M059J (cell line): ENCODE data around the gene PITPNM1. TPM values are rescaled to one million over a fixed set of nuclear protein-coding genes. Genes with fewer than 3 reads are reported as not detected.
A peak's percentile ranks its signal among the peaks of the same experiment; 100 is the strongest.
"Not testable (repeated sequence)": the region's sequence is repeated elsewhere in the genome, so short reads cannot be mapped to it uniquely, and the experiment has no call there.

Experiments
- DNase-seq: peaks from one replicate; pipeline ENCODE4 v3.0.0-alpha.2; 2012; ENCODE audit warnings: low read depth
- total RNA-seq: library from RNA; depleted of rRNA; stranded (reverse); fragments of >200 nt; shearing (Covaris generic); gene quantifications from 2 replicates; pipeline ENCODE4 v1.2.3, GENCODE V29; 2014; rRNA removed

The PITPNM1 gene
- total RNA-seq: 18.7 and 36.7 TPM in 2 replicates

GRCh38 chr11:67504950-67505581 is at the start of gene PITPNM1:
Gene PITPNM1 (minus strand): TSS chr11:67505363. CDS start chr11:67504180, 1,183 bp downstream.
- peak; percentile 71 for DNase-seq

GRCh38 chr11:67551697-67552096 is 46.5 kb upstream of the PITPNM1 start:
- DNase-seq: not testable (repeated sequence)

- no peak for DNase-seq
Measured at GRCh38 chr11:67551127-67551526, 46.0 kb upstream of the PITPNM1 start.

- DNase-seq: no peak
Measured at GRCh38 chr11:67548555-67549110, 43.5 kb upstream of the PITPNM1 start.

- not testable (repeated sequence) for DNase-seq
Measured at GRCh38 chr11:67548112-67548511, 42.9 kb upstream of the PITPNM1 start.

GRCh38 chr11:67545280-67545679 is 40.1 kb upstream of the PITPNM1 start:
- no peak for DNase-seq

- DNase-seq: no peak
Measured at GRCh38 chr11:67544616-67545242, 39.6 kb upstream of the PITPNM1 start.

- no peak for DNase-seq
Measured at GRCh38 chr11:67543585-67543984, 38.4 kb upstream of the PITPNM1 start.

GRCh38 chr11:67542971-67543370 is 37.8 kb upstream of the PITPNM1 start:
- no peak for DNase-seq

GRCh38 chr11:67542169-67542568 is 37.0 kb upstream of the PITPNM1 start:
- no peak for DNase-seq

GRCh38 chr11:67541198-67541597 is 36.0 kb upstream of the PITPNM1 start:
- DNase-seq: no peak

GRCh38 chr11:67539550-67539949 is 34.4 kb upstream of the PITPNM1 start:
- DNase-seq: no peak

GRCh38 chr11:67538823-67539505 is 33.8 kb upstream of the PITPNM1 start:
- no peak for DNase-seq

GRCh38 chr11:67538306-67538705 is 33.1 kb upstream of the PITPNM1 start:
- no peak for DNase-seq

GRCh38 chr11:67535561-67535960 is 30.4 kb upstream of the PITPNM1 start:
- no peak for DNase-seq

- DNase-seq: no peak
Measured at GRCh38 chr11:67534070-67534679, 29.0 kb upstream of the PITPNM1 start.

- no peak for DNase-seq
Measured at GRCh38 chr11:67532889-67533288, 27.7 kb upstream of the PITPNM1 start.

GRCh38 chr11:67530282-67530592 is 25.1 kb upstream of the PITPNM1 start:
- DNase-seq: no peak

- no peak for DNase-seq
Measured at GRCh38 chr11:67528376-67528775, 23.2 kb upstream of the PITPNM1 start.

GRCh38 chr11:67525275-67525976 is 20.3 kb upstream of the PITPNM1 start:
- DNase-seq: no peak

GRCh38 chr11:67524480-67524808 is 19.3 kb upstream of the PITPNM1 start:
- DNase-seq: no peak
